GM12864 (cell line): ENCODE measurements around the gene FXYD2.

Experiments
- DNase-seq: peaks from one replicate; pipeline ENCODE4 v3.0.0-alpha.2; 2011; ENCODE audit warnings: low read depth
- H3K4me3 ChIP-seq: 2 replicates; pipeline ENCODE4 v1.5.1; 2011; ENCODE audit warnings: mild to moderate bottlenecking, low read depth, low read length, control low read depth
- CTCF ChIP-seq: IDR thresholded peaks from 2 replicates; pipeline ENCODE4 v1.5.1; 2011; ENCODE audit warnings: low read depth, mild to moderate bottlenecking, moderate library complexity, low read length, control low read depth, inconsistent platforms; ENCODE audit errors: missing control alignments

Gene FXYD2

GRCh38 chr11:117796456-117796871 lies 28.1 kb downstream of the FXYD2 start:
- H3K4me3 ChIP-seq = no peak overlapping the region
- DNase-seq = no peak
- TF ChIP-seq CTCF = no peak

- H3K4me3 ChIP-seq = no peak overlapping the region
- no peak for TF ChIP-seq CTCF
- DNase-seq = no peak
Measured at GRCh38 chr11:117795638-117796455, 28.7 kb downstream of the FXYD2 start.

GRCh38 chr11:117794772-117795629 lies 29.5 kb downstream of the FXYD2 start:
- no peak for TF ChIP-seq CTCF
- DNase-seq = no peak
- H3K4me3 ChIP-seq = no peak overlapping the region

- no peak for TF ChIP-seq CTCF
- DNase-seq = no peak
- no peak overlapping the region for H3K4me3 ChIP-seq
Measured at GRCh38 chr11:117794135-117794534, 30.4 kb downstream of the FXYD2 start.

GRCh38 chr11:117793583-117793982 lies 31.0 kb downstream of the FXYD2 start:
- DNase-seq = no peak
- no peak for TF ChIP-seq CTCF
- H3K4me3 ChIP-seq = no peak overlapping the region

GRCh38 chr11:117792992-117793391 lies 31.6 kb downstream of the FXYD2 start:
- no peak for TF ChIP-seq CTCF
- no peak for DNase-seq
- no peak overlapping the region for H3K4me3 ChIP-seq
